Stimulated activated CD4-positive, alpha-beta T cell treated with anti-CD3 and anti-CD28 coated beads, TNF-alpha, amount 100 ng/mL, for 4 hours (primary cell): ENCODE data around the gene TGM1.

Experiments used
- DNase-seq, 3 experiments: peaks; one replicate each; pipeline ENCODE4 v3.0.0-alpha.2; 2020; ENCODE audit warnings: low read depth in 3 of 3

TGM1 gene

GRCh38 chr14:24292118-24292807 is 29.3 kb upstream of the TGM1 start:
- no peak for DNase-seq

- DNase-seq, result no peak
Observed at GRCh38 chr14:24291446-24292117, 28.6 kb upstream of the TGM1 start.

DNA sequence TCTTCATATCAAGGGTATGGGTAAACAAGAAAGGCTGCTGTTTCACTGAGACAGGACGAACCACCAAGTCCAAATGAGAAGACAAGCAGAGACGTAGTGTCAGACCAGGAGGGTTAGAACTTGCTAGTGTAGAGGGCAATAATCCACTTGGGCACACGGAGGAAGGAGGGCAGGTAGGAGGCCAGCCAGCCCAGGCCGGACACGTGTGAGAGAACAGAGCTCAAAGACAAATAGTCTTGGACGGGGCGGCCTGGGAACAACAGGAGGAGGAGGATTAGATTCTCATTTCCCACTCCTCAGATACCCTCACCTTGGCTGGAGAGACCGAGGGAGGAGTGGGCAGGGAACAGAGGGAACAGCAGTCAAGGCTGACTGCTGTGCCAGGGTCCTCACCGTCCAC is 27.8 kb upstream of the TGM1 start:
- DNase-seq, result no peak

DNA sequence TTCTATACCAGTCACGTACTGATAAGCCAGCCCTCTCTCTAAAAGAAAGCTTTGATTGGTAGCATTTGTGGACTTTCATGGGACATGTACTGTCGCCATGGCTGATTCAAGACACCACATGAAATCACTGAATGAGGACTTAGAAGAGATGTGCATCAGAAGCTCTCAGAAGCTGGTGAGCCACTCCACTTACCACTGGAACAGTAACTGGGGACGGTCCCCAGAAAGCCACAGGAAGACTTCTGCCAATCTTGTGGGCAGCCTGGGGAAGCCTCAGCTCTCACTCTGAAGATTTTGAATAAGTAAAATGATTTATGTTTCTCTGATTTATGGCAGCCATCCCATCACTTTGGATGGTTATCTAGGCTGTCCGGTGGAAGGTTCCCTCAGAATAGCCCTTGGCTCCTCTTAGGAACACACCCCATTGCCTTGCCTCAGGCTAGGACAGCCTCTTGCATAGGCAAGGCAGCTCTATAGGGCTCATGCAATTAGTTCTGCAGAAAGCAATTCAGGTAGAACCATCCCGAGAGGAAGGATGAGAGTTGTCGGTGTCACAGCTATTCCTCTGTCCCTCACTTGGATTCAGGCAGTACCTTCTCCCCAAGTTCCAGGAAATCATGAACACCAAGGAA is 26.8 kb upstream of the TGM1 start:
- DNase-seq, result no peak

DNA sequence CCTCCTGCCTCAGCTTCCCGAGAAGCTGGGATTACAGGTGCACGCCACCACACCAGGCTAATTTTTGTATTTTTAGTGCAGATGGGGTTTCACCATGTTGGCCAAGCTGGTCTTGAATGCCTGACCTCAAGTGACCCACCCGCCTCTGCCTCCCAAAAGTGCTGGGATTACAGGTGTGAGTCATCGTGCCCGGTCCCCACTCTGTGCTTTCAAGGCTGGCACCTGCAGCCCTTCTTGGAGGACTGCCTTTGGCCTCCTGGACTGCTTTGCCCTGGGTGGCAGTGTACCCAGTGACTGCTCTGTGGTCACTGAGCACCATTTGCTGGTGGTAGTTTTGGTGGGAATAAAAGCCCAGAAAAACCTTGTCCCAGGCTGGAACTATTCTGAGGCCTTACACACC is 24.0 kb upstream of the TGM1 start:
- DNase-seq, result no peak

GRCh38 chr14:24285351-24285750 is 22.4 kb upstream of the TGM1 start:
- DNase-seq, result no peak

GRCh38 chr14:24284501-24285035 is 21.6 kb upstream of the TGM1 start:
- no peak for DNase-seq

DNA sequence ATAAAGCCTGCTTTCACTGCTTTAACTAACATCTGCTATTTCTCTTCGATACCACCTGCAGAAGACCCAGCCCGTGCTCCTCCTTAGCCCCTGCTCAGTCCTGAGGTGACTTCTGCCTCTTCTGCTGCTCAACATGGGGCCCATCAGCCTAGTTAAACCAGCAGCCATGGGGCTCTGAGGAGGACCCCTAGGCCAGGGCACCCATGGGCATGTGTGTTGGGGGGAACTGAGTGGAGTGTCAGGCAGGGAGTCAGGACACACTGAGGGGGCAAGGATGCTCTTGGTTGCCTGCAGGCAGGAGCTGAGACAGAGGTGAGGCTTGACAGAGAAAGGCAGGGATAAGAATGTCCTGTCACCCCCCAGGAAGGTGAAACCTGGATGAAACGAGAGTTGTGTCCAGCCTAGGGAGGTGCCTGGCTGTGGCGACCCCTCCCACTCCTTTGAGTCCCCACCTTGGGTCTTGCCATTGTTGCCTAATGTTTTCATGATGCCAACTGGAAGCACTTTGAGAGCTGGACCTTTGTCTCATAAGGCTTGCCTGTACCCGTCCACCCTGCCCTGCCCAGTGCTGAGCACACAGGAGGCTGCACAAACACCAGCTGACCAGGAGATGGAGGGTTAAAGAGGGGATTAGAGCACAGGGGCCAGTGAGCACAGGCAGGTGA is 21.0 kb upstream of the TGM1 start:
- DNase-seq, result no peak

DNA sequence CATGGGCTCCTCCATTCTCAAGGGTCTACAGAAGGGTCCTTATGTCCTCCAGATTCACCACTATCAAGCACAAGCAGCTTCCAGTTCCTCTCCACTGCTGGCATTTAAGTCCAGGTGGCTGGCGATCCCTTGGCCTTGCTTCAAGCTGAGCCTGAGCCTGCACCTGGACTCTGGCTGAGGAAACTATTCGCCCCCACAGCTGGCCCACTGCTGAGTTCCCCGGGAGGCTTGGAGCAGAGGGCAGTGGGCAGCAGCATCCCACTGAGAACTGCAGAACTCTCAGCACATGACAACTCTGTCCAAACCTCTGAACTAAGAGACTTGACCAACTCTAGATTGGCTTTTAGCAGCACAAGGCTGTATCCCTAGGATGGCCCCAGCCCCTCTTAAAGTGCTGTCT is 19.8 kb upstream of the TGM1 start:
- no peak for DNase-seq

DNA sequence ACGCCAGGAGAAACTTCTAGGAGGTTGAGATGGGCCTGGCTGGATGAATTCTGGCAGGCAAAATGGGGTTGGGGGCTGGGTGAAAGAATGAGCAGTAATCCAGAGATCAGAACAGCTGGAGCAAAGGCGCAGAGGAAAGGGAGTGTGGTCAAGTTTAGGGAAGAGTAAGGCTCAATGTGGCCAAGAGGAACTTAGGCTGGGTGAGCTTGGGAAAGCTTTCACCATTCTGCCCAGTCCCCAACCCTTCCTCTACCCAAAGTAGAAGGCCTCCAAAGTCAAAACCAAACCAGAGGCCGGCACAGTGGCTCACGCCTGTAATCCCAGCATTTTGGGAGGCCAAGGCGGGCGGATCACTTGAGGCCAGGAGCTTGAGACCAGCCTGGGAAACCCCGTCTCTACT is 18.7 kb upstream of the TGM1 start:
- DNase-seq, result no peak

DNA sequence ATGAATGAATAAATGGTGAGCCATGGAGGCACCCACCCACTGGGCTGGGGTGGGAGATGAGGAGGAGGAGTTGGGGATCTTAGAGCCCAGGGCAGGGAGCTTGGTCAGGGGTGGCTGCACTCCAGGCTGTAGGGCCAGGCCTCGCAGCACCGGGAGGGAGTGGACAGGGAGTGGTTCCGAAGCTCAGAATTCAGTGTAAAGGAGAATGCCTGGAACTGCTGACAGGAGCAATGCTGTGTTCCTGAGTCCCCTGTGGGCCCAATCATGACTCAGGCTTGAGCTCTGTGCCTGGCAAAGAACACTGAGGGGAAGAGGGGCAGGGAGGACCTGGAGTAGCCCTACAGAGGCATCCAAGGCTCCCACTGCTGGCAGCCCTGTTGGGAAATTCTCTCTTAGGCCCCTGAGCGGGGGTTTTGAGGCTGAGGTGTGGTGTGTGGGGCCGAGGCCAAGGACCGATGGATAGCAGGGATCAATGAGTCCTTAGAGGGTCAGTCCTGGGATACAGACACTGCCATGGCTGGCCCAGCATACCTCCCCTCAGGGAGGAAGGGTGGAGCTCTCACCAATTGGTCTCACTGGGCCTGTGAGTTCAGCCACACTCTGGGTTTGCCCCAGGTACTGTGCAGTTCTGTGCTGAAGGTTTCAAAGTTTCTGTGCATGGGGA is 18.0 kb upstream of the TGM1 start:
- DNase-seq, result no peak

DNA sequence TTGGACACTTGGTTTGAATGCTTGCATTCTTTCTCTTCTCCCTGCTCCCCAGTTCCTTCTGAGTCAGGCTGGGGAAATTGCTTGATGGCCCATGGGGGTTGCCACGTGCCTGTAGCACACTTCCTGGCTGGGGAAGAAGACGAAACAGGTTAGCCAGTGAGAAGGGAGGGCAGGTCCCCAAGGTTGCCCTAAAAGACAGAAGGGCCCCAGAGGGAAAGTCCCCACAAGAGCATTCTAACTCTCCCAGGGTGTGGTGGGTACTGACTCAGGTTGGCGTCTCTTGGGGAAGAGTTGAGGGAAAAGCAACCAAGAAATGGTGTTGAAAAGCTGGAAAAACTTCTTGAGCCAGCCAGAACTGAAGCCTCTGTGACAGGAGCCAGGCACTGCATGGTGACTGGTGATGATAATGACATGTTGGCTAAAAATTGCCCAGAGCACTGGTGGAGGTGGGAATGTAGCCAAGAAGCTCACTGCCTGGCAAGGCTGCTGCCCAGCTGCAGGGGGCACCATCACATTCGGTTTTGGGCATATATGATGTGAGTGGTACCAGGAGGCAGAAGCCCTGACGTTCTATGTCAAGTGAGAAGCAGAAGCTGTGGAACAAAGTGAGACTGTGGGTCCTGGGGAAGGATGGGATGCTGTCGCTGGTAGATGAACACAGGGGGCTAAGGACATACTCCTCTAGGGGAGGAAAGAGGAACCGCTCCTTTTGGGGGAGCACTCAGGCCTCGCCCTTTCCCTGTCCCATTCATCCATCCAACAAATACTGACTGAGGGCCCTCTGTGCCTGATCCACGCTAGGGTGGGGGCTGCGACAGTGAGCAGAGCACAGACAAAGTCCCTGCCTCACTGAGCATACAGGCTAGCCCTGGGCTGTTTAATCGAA is 16.6 kb upstream of the TGM1 start:
- DNase-seq, result peak in 2 of 3 experiments; percentile 35 to 39

DNA sequence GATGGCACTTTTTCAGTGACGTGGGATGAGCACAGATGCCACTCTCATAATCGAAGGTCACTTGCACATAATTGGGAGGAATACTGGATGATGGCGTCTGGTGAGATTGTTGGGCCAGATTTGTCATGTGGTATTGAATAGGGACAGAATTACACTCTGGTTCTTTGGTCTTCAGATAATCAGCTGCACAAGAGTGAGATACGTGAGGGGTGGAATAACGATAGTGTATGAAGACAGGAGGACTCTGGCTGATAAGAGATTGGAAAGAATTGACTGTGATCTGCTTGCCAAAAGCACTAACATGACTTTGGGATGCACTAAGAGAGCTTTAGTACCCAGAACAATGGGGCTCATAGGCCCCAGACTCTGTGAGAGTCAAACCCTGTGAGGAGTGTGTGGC is 15.4 kb upstream of the TGM1 start:
- DNase-seq, result no peak

GRCh38 chr14:24277606-24278321 is 14.8 kb upstream of the TGM1 start:
- no peak for DNase-seq

- no peak for DNase-seq
Observed at GRCh38 chr14:24277071-24277470, 14.1 kb upstream of the TGM1 start.

GRCh38 chr14:24274101-24274543 is 11.1 kb upstream of the TGM1 start:
- DNase-seq, result peak in 2 of 3 experiments; percentile 19 to 43

- no peak for DNase-seq
Observed at GRCh38 chr14:24273422-24273998, 10.5 kb upstream of the TGM1 start.

- DNase-seq, result no peak
Observed at GRCh38 chr14:24272467-24272866, 9.5 kb upstream of the TGM1 start.

- no peak for DNase-seq
Observed at GRCh38 chr14:24271834-24272263, 8.9 kb upstream of the TGM1 start.
